ENCODE measurements around the gene EID1.

The EID1 gene

GRCh38 chr15:48832648-48833047 is 45.3 kb upstream of the EID1 start:
- H3K4me3 ChIP-seq (replicated peaks; ENCODE audit: insufficient read depth, low read length) = no peak overlapping the region
- H3K27me3 ChIP-seq (ENCODE audit: insufficient read depth, poor library complexity, severe bottlenecking) = no peaks in the 10 kb centered on the region
- H3K27ac ChIP-seq (replicated peaks) = no peak overlapping the region
- TF ChIP-seq GABPA (IDR thresholded peaks at IDR 0.05; ENCODE audit: low read depth) (no peak), SPI1 (IDR thresholded peaks at IDR 0.05; ENCODE audit: borderline replicate concordance, low read depth) (no peak), POLR2AphosphoS5 (IDR thresholded peaks at IDR 0.05; ENCODE audit: low read depth) (no peak)
- TF ChIP-seq, protein P1, sequence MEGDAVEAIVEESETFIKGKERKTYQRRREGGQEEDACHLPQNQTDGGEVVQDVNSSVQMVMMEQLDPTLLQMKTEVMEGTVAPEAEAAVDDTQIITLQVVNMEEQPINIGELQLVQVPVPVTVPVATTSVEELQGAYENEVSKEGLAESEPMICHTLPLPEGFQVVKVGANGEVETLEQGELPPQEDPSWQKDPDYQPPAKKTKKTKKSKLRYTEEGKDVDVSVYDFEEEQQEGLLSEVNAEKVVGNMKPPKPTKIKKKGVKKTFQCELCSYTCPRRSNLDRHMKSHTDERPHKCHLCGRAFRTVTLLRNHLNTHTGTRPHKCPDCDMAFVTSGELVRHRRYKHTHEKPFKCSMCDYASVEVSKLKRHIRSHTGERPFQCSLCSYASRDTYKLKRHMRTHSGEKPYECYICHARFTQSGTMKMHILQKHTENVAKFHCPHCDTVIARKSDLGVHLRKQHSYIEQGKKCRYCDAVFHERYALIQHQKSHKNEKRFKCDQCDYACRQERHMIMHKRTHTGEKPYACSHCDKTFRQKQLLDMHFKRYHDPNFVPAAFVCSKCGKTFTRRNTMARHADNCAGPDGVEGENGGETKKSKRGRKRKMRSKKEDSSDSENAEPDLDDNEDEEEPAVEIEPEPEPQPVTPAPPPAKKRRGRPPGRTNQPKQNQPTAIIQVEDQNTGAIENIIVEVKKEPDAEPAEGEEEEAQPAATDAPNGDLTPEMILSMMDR (IDR thresholded peaks at IDR 0.05; ENCODE audit: insufficient read depth, low read length) = no peak
- TF ChIP-seq, protein P2, sequence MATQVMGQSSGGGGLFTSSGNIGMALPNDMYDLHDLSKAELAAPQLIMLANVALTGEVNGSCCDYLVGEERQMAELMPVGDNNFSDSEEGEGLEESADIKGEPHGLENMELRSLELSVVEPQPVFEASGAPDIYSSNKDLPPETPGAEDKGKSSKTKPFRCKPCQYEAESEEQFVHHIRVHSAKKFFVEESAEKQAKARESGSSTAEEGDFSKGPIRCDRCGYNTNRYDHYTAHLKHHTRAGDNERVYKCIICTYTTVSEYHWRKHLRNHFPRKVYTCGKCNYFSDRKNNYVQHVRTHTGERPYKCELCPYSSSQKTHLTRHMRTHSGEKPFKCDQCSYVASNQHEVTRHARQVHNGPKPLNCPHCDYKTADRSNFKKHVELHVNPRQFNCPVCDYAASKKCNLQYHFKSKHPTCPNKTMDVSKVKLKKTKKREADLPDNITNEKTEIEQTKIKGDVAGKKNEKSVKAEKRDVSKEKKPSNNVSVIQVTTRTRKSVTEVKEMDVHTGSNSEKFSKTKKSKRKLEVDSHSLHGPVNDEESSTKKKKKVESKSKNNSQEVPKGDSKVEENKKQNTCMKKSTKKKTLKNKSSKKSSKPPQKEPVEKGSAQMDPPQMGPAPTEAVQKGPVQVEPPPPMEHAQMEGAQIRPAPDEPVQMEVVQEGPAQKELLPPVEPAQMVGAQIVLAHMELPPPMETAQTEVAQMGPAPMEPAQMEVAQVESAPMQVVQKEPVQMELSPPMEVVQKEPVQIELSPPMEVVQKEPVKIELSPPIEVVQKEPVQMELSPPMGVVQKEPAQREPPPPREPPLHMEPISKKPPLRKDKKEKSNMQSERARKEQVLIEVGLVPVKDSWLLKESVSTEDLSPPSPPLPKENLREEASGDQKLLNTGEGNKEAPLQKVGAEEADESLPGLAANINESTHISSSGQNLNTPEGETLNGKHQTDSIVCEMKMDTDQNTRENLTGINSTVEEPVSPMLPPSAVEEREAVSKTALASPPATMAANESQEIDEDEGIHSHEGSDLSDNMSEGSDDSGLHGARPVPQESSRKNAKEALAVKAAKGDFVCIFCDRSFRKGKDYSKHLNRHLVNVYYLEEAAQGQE (IDR thresholded peaks at IDR 0.05; ENCODE audit: insufficient replicate concordance, low read depth) = no peak
- DNase-seq (ENCODE audit: low read depth in 1 of 2, low spot score in 1 of 2) = no peak

DNA sequence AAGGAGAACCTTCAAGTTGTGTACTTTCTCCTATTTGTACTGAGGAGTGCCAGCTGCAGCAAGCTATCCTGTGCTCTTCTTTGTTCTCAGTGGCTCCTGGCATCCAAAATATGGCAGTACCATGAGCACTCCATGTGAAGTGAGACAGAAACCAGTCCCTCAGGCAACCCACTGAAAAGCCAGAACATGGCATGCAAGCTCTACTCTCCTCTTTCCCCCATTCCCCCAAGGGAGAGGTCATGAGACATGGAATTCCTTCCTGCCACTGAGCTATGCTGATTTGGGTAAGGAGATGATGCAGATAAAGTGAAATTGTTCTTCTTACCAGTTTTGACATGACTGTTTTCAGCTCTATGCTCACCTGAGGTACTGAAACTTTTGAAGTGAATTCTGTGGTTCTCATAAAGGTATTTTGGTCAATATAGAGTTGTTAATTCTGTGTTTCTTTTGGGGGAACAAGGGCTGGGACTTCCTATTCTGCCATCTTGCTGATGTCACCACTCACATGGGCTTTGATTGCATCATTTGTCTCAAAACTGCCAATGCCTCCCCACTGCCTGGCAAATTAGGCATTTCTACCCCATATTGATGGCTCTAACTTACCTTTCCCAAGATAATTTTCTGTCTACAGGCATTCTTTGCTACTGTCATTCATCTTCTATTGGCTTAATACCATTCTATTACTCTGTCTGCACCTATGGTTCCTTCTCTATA is 44.3 kb upstream of the EID1 start:
- H3K27ac ChIP-seq (replicated peaks) = no peak overlapping the region
- no peak for DNase-seq (ENCODE audit: low read depth in 1 of 2, low spot score in 1 of 2)
- no peaks in the 10 kb centered on the region for H3K27me3 ChIP-seq (ENCODE audit: insufficient read depth, poor library complexity, severe bottlenecking)
- TF ChIP-seq GABPA (IDR thresholded peaks at IDR 0.05; ENCODE audit: low read depth) (no peak), POLR2AphosphoS5 (IDR thresholded peaks at IDR 0.05; ENCODE audit: low read depth) (no peak), SPI1 (IDR thresholded peaks at IDR 0.05; ENCODE audit: borderline replicate concordance, low read depth) (no peak)
- TF ChIP-seq, protein P1 (IDR thresholded peaks at IDR 0.05; ENCODE audit: insufficient read depth, low read length) = no peak
- TF ChIP-seq, protein P2 (IDR thresholded peaks at IDR 0.05; ENCODE audit: insufficient replicate concordance, low read depth) = no peak
- H3K4me3 ChIP-seq (replicated peaks; ENCODE audit: insufficient read depth, low read length) = no peak overlapping the region

DNA sequence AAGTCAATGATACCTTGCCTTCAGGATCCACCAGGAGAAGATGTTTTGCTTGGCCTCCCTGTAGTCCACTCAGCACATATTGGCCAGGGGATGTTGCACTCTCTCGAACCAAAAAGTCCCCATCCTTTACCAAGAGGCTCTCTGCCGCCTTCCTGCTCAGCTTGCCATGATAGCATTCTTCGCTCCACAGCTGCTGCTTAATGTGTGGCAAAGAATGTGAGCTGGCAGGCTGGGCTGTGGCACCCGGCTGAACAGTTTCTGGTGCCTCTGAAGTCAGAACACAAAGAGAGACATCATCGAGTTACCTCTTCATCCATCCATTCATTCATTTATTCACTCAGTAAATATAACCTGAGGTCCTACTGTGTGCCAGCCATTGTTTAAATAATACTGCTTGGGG is 43.2 kb upstream of the EID1 start:
- Histone ChIP-seq H3K27me3 (ENCODE audit: insufficient read depth, poor library complexity, severe bottlenecking) (no peaks in the 10 kb centered on the region), H3K27ac (replicated peaks) (no peak overlapping the region), H3K4me3 (replicated peaks; ENCODE audit: insufficient read depth, low read length) (no peak overlapping the region)
- TF ChIP-seq GABPA (IDR thresholded peaks at IDR 0.05; ENCODE audit: low read depth) = no peak
- TF ChIP-seq SPI1 (IDR thresholded peaks at IDR 0.05; ENCODE audit: borderline replicate concordance, low read depth) = no peak
- TF ChIP-seq, protein P2 (IDR thresholded peaks at IDR 0.05; ENCODE audit: insufficient replicate concordance, low read depth) = no peak
- TF ChIP-seq, protein P1 (IDR thresholded peaks at IDR 0.05; ENCODE audit: insufficient read depth, low read length) = no peak
- no peak for TF ChIP-seq POLR2AphosphoS5 (IDR thresholded peaks at IDR 0.05; ENCODE audit: low read depth)
- no peak for DNase-seq (ENCODE audit: low read depth in 1 of 2, low spot score in 1 of 2)

All from HL-60 (cell line).